Measurements from ENCODE around the gene CD44. TPM values are rescaled to one million over a fixed set of nuclear protein-coding genes. Genes with fewer than 3 reads are reported as not detected.

CD44 gene
- total RNA-seq, 1 experiment from 2014 or later: 15.9 TPM

DNA sequence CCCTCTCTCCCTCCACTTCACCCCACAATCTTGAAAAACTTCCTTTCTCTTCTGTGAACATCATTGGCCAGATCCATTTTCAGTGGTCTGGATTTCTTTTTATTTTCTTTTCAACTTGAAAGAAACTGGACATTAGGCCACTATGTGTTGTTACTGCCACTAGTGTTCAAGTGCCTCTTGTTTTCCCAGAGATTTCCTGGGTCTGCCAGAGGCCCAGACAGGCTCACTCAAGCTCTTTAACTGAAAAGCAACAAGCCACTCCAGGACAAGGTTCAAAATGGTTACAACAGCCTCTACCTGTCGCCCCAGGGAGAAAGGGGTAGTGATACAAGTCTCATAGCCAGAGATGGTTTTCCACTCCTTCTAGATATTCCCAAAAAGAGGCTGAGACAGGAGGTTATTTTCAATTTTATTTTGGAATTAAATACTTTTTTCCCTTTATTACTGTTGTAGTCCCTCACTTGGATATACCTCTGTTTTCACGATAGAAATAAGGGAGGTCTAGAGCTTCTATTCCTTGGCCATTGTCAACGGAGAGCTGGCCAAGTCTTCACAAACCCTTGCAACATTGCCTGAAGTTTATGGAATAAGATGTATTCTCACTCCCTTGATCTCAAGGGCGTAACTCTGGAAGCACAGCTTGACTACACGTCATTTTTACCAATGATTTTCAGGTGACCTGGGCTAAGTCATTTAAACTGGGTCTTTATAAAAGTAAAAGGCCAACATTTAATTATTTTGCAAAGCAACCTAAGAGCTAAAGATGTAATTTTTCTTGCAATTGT is 92.3 kb downstream of the CD44 start:
- Histone ChIP-seq H3K9me3 (ENCODE audit: low read depth, low read length, poor library complexity, severe bottlenecking) (no peaks in the 10 kb centered on the region), H3K4me3 (ENCODE audit: low read depth, low read length, poor library complexity, severe bottlenecking) (no peak overlapping the region), H3K27me3 (replicated peaks; ENCODE audit: insufficient read depth, low read depth, low read length, poor library complexity) (peaks cover 11% of the 10 kb centered on the region), H3K4me1 (ENCODE audit: insufficient read depth, low read length, poor library complexity, severe bottlenecking) (no peaks in the 10 kb centered on the region), H3K36me3 (ENCODE audit: insufficient read depth, low read length, poor library complexity, severe bottlenecking) (no peaks in the 10 kb centered on the region), H3K27ac (ENCODE audit: low read depth, low read length, poor library complexity, severe bottlenecking) (no peak overlapping the region)
- POLR2A ChIA-PET (ENCODE audit: low non-redundant PET): no interaction called here
- intact Hi-C loops (cut with micrococcal nuclease; ENCODE audit: unreplicated experiment): no loop called here
- TF ChIP-seq CTCF (conservative IDR thresholded peaks at IDR 0.05; ENCODE audit: low read depth, low read length) (no peak), EZH2 (IDR thresholded peaks at IDR 0.05; ENCODE audit: borderline replicate concordance, low read depth, low read length, poor library complexity, severe bottlenecking) (no peak)
- DNase-seq (ENCODE audit: low spot score): no peak
- no TSS peak for BruUV-seq (replicated peaks)
- CTCF ChIA-PET: no interaction called here

GRCh38 chr11:35232891-35233330 is 93.9 kb downstream of the CD44 start:
- H3K27ac ChIP-seq (ENCODE audit: low read depth, low read length, poor library complexity, severe bottlenecking): no peak overlapping the region
- no peak for DNase-seq (ENCODE audit: low spot score)

DNA sequence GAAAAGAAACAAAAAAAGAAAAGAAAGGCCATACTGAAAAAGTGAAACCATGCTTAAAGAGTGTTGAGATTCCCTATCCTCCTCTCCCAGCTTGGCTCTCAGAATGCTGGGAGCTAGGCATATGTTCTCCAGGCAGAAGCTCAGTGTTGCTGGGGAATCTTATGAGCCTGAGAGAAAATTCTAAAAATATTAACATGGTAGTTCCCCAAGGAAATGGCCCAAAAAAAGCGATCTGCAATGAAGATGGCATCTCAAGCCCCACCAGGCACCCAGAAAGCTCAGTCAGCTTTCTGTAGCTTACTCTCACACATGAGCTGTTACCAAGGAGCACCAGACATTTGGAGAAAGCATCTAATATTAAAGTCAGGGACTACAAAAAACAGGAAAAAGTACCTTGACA is 94.5 kb downstream of the CD44 start:
- Histone ChIP-seq H3K27ac (ENCODE audit: low read depth, low read length, poor library complexity, severe bottlenecking) (no peak overlapping the region), H3K36me3 (ENCODE audit: insufficient read depth, low read length, poor library complexity, severe bottlenecking) (no peaks in the 10 kb centered on the region), H3K4me3 (ENCODE audit: low read depth, low read length, poor library complexity, severe bottlenecking) (no peak overlapping the region), H3K4me1 (ENCODE audit: insufficient read depth, low read length, poor library complexity, severe bottlenecking) (no peaks in the 10 kb centered on the region), H3K9me3 (ENCODE audit: low read depth, low read length, poor library complexity, severe bottlenecking) (no peaks in the 10 kb centered on the region), H3K27me3 (replicated peaks; ENCODE audit: insufficient read depth, low read depth, low read length, poor library complexity) (peaks cover 11% of the 10 kb centered on the region)
- TF ChIP-seq CTCF (conservative IDR thresholded peaks at IDR 0.05; ENCODE audit: low read depth, low read length) (no peak), EZH2 (IDR thresholded peaks at IDR 0.05; ENCODE audit: borderline replicate concordance, low read depth, low read length, poor library complexity, severe bottlenecking) (no peak)
- intact Hi-C loops (cut with micrococcal nuclease; ENCODE audit: unreplicated experiment): no loop called here
- ChIA-PET CTCF (no interaction called here), POLR2A (ENCODE audit: low non-redundant PET) (no interaction called here)
- DNase-seq (ENCODE audit: low spot score): no peak
- no TSS peak for BruUV-seq (replicated peaks)

More at GRCh38 chr11:35232891-35233330, 93.9 kb downstream of the CD44 start:
- ChIA-PET CTCF (no interaction called here), POLR2A (ENCODE audit: low non-redundant PET) (no interaction called here)
- no peaks in the 10 kb centered on the region for H3K4me1 ChIP-seq (ENCODE audit: insufficient read depth, low read length, poor library complexity, severe bottlenecking)
- H3K36me3 ChIP-seq (ENCODE audit: insufficient read depth, low read length, poor library complexity, severe bottlenecking): no peaks in the 10 kb centered on the region
- H3K4me3 ChIP-seq (ENCODE audit: low read depth, low read length, poor library complexity, severe bottlenecking): no peak overlapping the region
- H3K27me3 ChIP-seq (replicated peaks; ENCODE audit: insufficient read depth, low read depth, low read length, poor library complexity): peaks cover 11% of the 10 kb centered on the region
- intact Hi-C loops (cut with micrococcal nuclease; ENCODE audit: unreplicated experiment): no loop called here
- no TSS peak for BruUV-seq (replicated peaks)
- no peaks in the 10 kb centered on the region for H3K9me3 ChIP-seq (ENCODE audit: low read depth, low read length, poor library complexity, severe bottlenecking)
- TF ChIP-seq EZH2 (IDR thresholded peaks at IDR 0.05; ENCODE audit: borderline replicate concordance, low read depth, low read length, poor library complexity, severe bottlenecking): no peak
- TF ChIP-seq CTCF (conservative IDR thresholded peaks at IDR 0.05; ENCODE audit: low read depth, low read length): no peak

Measured in A673 (cell line).